CD14-positive monocyte (primary cell): ENCODE results near the gene CGB8. TPM values are rescaled to one million over a fixed set of nuclear protein-coding genes. Genes with fewer than 3 reads are reported as not detected.
"Not testable (repeated sequence)": the region's sequence is repeated elsewhere in the genome, so short reads cannot be mapped to it uniquely, and the experiment has no call there.

Experiments used
- DNase-seq, 3 donors: peaks; one replicate each; pipeline ENCODE4 v3.0.0-alpha.2; 2011 to 2022
- H2AFZ ChIP-seq: 2 replicates; pipeline ENCODE4 v1.6.0; 2012; ENCODE audit warnings: mild to moderate bottlenecking, low read depth, low read length, inconsistent platforms; ENCODE audit not compliant: insufficient read depth, poor library complexity, severe bottlenecking
- H3K27ac ChIP-seq, 2 donors: 1 replicate in 1 of 2; 2 replicates in 1 of 2; pipeline ENCODE4 v1.5.1; 2012 to 2013; ENCODE audit warnings: low read length in 2 of 2, control low read depth in 1 of 2, inconsistent platforms in 1 of 2, low read depth in 1 of 2, mild to moderate bottlenecking in 1 of 2
- H3K27me3 ChIP-seq, 2 donors: one replicate each; pipeline versions ENCODE4 v1.6.0 to v1.6.1; 2011 to 2013; ENCODE audit warnings: low read length in 2 of 2; ENCODE audit not compliant: control insufficient read depth in 2 of 2, insufficient read depth in 2 of 2
- H3K36me3 ChIP-seq, 2 donors: replicated peaks in 1 of 2; 1 replicate in 1 of 2; 2 replicates in 1 of 2; pipeline versions ENCODE4 v1.5.1 to v1.6.1; 2012 to 2013; ENCODE audit warnings: low read length in 2 of 2, control low read depth in 1 of 2, inconsistent platforms in 1 of 2, mild to moderate bottlenecking in 1 of 2; ENCODE audit not compliant: insufficient read depth in 2 of 2, control insufficient read depth in 1 of 2
- H3K4me1 ChIP-seq, 2 donors: 1 replicate in 1 of 2; 2 replicates in 1 of 2; pipeline versions ENCODE4 v1.5.1 to v1.6.1; 2012 to 2013; ENCODE audit warnings: low read length in 2 of 2, control low read depth in 1 of 2, inconsistent platforms in 1 of 2, mild to moderate bottlenecking in 1 of 2, moderate library complexity in 1 of 2; ENCODE audit not compliant: insufficient read depth in 2 of 2, control insufficient read depth in 1 of 2
- H3K4me2 ChIP-seq: replicated peaks from 2 replicates; pipeline ENCODE3; 2012; ENCODE audit warnings: low read length, moderate library complexity, mild to moderate bottlenecking; ENCODE audit not compliant: poor library complexity, severe bottlenecking; ENCODE audit errors: extremely low read depth
- H3K4me3 ChIP-seq, 3 experiments: fragments of 200-600 bp in 1 of 3; sonication (generic) in 1 of 3; replicated peaks in 1 of 3; 1 replicate in 2 of 3; 2 replicates in 1 of 3; pipeline ENCODE4 v1.5.1; 2011 to 2013; ENCODE audit warnings: low read length in 3 of 3, mild to moderate bottlenecking in 3 of 3, control low read depth in 2 of 3, low read depth in 2 of 3, inconsistent platforms in 1 of 3, moderate library complexity in 1 of 3
- H3K79me2 ChIP-seq: 2 replicates; pipeline ENCODE4 v1.6.0; 2012; ENCODE audit warnings: mild to moderate bottlenecking, control low read depth, inconsistent platforms, low read length, moderate library complexity; ENCODE audit not compliant: insufficient read depth
- H3K9ac ChIP-seq: 2 replicates; pipeline ENCODE4 v1.6.0; 2017; ENCODE audit warnings: low read length, mild to moderate bottlenecking; ENCODE audit not compliant: insufficient read depth, poor library complexity, severe bottlenecking
- H3K9me3 ChIP-seq, 2 donors: replicated peaks in 1 of 2; 1 replicate in 1 of 2; 2 replicates in 1 of 2; pipeline versions ENCODE4 v1.5.1 to v1.6.1; 2012 to 2013; ENCODE audit warnings: low read length in 2 of 2, control low read depth in 1 of 2; ENCODE audit not compliant: control insufficient read depth in 1 of 2, insufficient read depth in 1 of 2
- H4K20me1 ChIP-seq: 2 replicates; pipeline ENCODE4 v1.6.0; 2012; ENCODE audit warnings: mild to moderate bottlenecking, low read length, control low read depth, moderate library complexity; ENCODE audit not compliant: insufficient read depth
- H3K27ac Mint-ChIP-seq, 7 donors: one replicate each; pipeline ENCODE4 v1.8.0; 2020; ENCODE audit warnings: mild to moderate bottlenecking in 7 of 7, mixed read lengths in 7 of 7, moderate library complexity in 6 of 7, inconsistent platforms in 2 of 7
- H3K27me3 Mint-ChIP-seq, 3 donors: one replicate each; pipeline ENCODE4 v1.8.0; 2021 to 2022; ENCODE audit warnings: low read depth in 3 of 3, mild to moderate bottlenecking in 3 of 3, mixed read lengths in 3 of 3, moderate library complexity in 3 of 3, inconsistent platforms in 1 of 3
- H3K36me3 Mint-ChIP-seq, 2 donors: one replicate each; pipeline ENCODE4 v1.8.0; 2020; ENCODE audit warnings: mixed read lengths in 2 of 2, inconsistent platforms in 1 of 2, mild to moderate bottlenecking in 1 of 2
- H3K4me1 Mint-ChIP-seq: one replicate; pipeline ENCODE4 v1.8.0; 2020; ENCODE audit warnings: mild to moderate bottlenecking, mixed read lengths
- H3K4me3 Mint-ChIP-seq, 2 donors: one replicate each; pipeline ENCODE4 v1.8.0; 2020; ENCODE audit warnings: mild to moderate bottlenecking in 2 of 2, mixed read lengths in 2 of 2, moderate library complexity in 1 of 2
- H3K9me3 Mint-ChIP-seq, 7 donors: one replicate each; pipeline ENCODE4 v1.8.0; 2020 to 2022; ENCODE audit warnings: mixed read lengths in 7 of 7, mild to moderate bottlenecking in 6 of 7, moderate library complexity in 6 of 7, inconsistent platforms in 2 of 7
- WGBS: methylation state at CpG from one replicate; pipeline ENCODE4 v1.1.5; 2013; ENCODE audit warnings: missing lambda C conversion rate; ENCODE audit not compliant: insufficient coverage; 5-methylcytosine and 5-hydroxymethylcytosine counted together
- intact Hi-C, 2 donors: fragments of 100-400 bp; cut with micrococcal nuclease; formaldehyde crosslinking; loops; one replicate each; pipeline versions ENCODE4 v1.15.0 to v1.15.1; 2023
- polyA minus RNA-seq: library from RNA; depleted of rRNA, polyadenylated mRNA; stranded (reverse); fragments of >200 nt; gene quantifications from 2 replicates; pipeline ENCODE4 v1.2.3, GENCODE V29; 2012
- polyA plus RNA-seq, 3 donors: library from polyadenylated mRNA; depleted of rRNA in 1 of 3; unstranded in 2 of 3; stranded (reverse) in 1 of 3; fragments of 300-500 nt in 2 of 3; fragments of >200 nt in 1 of 3; fragmentation: Illumina TruSeq in 2 of 3; gene quantifications; 1 replicate in 2 of 3; 2 replicates in 1 of 3; pipeline ENCODE4 v1.2.3, GENCODE V29; 2012 to 2021
- total RNA-seq, 12 experiments: library from RNA in 1 of 12; stranded (reverse) in 1 of 12; fragments of 120-200 nt in 1 of 12; gene quantifications; one replicate each; pipeline ENCODE4 v1.2.4 and lab custom pipeline; 2013 to 2026; ENCODE audit warnings: mixed read lengths in 6 of 12, inconsistent platforms in 1 of 12
- TF ChIP-seq, protein P1 (sequence below): fragments of 200-600 bp; IDR thresholded peaks from one replicate; pipeline ENCODE4 v1.8.0; 2022; ENCODE audit warnings: antibody characterized with exemption, mild to moderate bottlenecking

Gene CGB8
- total RNA-seq (2013), result not detected
- not detected for polyA plus RNA-seq
- not detected in 2 replicates for polyA minus RNA-seq
- total RNA-seq (lab: John Stamatoyannopoulos, UW), result 0 to 0.15 (median 0) reads per million in 11 experiments

DNA sequence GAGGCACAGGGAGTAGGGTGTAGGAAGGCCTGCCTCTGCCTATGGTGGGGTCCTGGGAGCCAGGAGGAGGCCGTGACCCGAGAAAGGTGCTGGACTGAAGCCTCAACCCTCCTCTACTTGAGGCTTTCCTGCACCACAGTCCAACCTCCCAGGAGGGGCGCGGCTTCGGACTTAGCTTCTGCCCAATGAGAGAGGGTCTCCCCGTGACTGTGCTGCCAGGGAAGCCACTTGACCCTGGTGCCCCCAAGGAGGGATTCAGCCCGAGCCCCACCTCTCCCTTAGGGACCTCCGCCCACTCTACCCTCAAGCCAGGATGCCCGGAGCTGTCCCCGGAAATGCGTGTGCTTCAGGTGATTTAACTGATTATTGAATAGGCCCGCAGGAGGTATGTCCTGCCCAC is at the start of gene CGB8:
CGB8 (minus strand) TSS at position 101 of the 400 bp plus-strand sequence. CDS start 372 bp downstream, outside the sequence.
- H3K27ac ChIP-seq, H3K36me3 Mint-ChIP-seq, H3K79me2 ChIP-seq, H2AFZ ChIP-seq, H3K9me3 Mint-ChIP-seq, H3K4me3 Mint-ChIP-seq, H4K20me1 ChIP-seq, H3K4me1 ChIP-seq, H3K27ac Mint-ChIP-seq, DNase-seq, H3K4me1 Mint-ChIP-seq, H3K9ac ChIP-seq, H3K4me2 ChIP-seq, H3K36me3 ChIP-seq, H3K9me3 ChIP-seq, intact Hi-C loops, H3K27me3 ChIP-seq, H3K4me3 ChIP-seq: not testable (repeated sequence)
- no CpG with 5 or more reads among the region's 12 CpGs for WGBS
- H3K27me3 Mint-ChIP-seq, result peaks cover 3 to 18% (median 4%) of the 10 kb centered on the region in 3 donors

- H3K36me3 ChIP-seq, result peaks cover 80 to 98% of the 10 kb centered on the region in 2 donors
- peaks cover 89% of the 10 kb centered on the region for H4K20me1 ChIP-seq
- no peak overlapping the region for H3K4me3 ChIP-seq
- H3K4me1 ChIP-seq, result no peaks in the 10 kb centered on the region
- H3K27ac ChIP-seq, result peak overlapping the region in 1 of 2 donors; percentile 38
- TF ChIP-seq, protein P1, sequence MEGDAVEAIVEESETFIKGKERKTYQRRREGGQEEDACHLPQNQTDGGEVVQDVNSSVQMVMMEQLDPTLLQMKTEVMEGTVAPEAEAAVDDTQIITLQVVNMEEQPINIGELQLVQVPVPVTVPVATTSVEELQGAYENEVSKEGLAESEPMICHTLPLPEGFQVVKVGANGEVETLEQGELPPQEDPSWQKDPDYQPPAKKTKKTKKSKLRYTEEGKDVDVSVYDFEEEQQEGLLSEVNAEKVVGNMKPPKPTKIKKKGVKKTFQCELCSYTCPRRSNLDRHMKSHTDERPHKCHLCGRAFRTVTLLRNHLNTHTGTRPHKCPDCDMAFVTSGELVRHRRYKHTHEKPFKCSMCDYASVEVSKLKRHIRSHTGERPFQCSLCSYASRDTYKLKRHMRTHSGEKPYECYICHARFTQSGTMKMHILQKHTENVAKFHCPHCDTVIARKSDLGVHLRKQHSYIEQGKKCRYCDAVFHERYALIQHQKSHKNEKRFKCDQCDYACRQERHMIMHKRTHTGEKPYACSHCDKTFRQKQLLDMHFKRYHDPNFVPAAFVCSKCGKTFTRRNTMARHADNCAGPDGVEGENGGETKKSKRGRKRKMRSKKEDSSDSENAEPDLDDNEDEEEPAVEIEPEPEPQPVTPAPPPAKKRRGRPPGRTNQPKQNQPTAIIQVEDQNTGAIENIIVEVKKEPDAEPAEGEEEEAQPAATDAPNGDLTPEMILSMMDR, result peak; percentile 99
- H3K9me3 Mint-ChIP-seq, result peaks cover 0 to 1% (median 0%) of the 10 kb centered on the region in 7 donors
- peaks cover 73 to 95% of the 10 kb centered on the region in 2 donors for H3K36me3 Mint-ChIP-seq
- no peak overlapping the region for H3K4me2 ChIP-seq
- H3K79me2 ChIP-seq, result peaks cover 28% of the 10 kb centered on the region
- no peak overlapping the region for H3K9ac ChIP-seq
- intact Hi-C loops, result loop anchor here (2.0 to 10.0 kb wide), 6 partner anchors 49 to 227 kb away; partner anchors contain the start of gene SLC6A16 (in 1 of the 2)
- no peak overlapping the region for H3K4me3 Mint-ChIP-seq
- 73% methylated on average over 7 of the region's 8 CpGs for WGBS
- DNase-seq, result peak; percentile 55 to 67 (median 64)
- peaks cover 0 to 1% (median 0%) of the 10 kb centered on the region in 3 donors for H3K27me3 Mint-ChIP-seq
- H3K9me3 ChIP-seq, result no peaks in the 10 kb centered on the region
- no peak overlapping the region for H2AFZ ChIP-seq
- H3K4me1 Mint-ChIP-seq, result no peaks in the 10 kb centered on the region
- peak overlapping the region in 1 of 7 donors; percentile 42 for H3K27ac Mint-ChIP-seq
- no peaks in the 10 kb centered on the region for H3K27me3 ChIP-seq
Observed at GRCh38 chr19:49097453-49098288, 48.8 kb upstream of the CGB8 start.
